HCEC 1CT (cell line): ENCODE data around the gene EGFR.
A peak's percentile ranks its signal among the peaks of the same experiment; 100 is the strongest.

Experiments
- DNase-seq: peaks from one replicate; pipeline ENCODE4 v3.0.0-alpha.2; 2017

The EGFR gene

GRCh38 chr7:55178292-55178862 lies 159.6 kb downstream of the EGFR start:
- no peak for DNase-seq

- DNase-seq = no peak
Measured at GRCh38 chr7:55178863-55179773, 160.3 kb downstream of the EGFR start.

DNA sequence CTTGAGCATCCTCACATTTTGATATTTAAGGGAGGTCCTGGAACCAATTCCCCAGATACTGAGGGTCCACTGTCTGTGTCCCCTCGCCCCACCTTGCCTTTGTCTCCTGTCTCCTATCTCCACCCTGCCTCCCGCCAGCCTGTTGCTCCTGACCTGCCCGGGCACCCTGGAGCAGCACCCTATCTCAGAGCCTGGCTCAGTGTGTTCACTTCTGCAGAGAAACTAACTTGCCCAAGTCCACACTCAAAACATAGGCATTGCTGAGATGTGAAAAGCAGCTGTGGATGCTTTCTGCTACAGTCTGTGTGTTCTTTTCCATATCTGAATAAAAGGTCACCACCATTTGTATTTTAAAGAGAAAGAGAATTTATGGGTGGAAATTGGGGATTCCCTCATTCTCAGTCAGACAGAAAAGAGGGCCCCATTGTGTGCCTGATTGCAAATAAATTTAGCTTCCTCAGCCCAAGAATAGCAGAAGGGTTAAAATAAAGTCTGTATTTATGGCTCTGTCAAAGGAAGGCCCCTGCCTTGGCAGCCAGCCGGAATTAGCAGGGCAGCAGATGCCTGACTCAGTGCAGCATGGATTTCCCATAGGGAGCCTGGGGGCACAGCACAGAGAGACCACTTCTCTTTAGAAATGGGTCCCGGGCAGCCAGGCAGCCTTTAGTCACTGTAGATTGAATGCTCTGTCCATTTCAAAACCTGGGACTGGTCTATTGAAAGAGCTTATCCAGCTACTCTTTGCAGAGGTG lies 161.3 kb downstream of the EGFR start:
- DNase-seq = no peak

DNA sequence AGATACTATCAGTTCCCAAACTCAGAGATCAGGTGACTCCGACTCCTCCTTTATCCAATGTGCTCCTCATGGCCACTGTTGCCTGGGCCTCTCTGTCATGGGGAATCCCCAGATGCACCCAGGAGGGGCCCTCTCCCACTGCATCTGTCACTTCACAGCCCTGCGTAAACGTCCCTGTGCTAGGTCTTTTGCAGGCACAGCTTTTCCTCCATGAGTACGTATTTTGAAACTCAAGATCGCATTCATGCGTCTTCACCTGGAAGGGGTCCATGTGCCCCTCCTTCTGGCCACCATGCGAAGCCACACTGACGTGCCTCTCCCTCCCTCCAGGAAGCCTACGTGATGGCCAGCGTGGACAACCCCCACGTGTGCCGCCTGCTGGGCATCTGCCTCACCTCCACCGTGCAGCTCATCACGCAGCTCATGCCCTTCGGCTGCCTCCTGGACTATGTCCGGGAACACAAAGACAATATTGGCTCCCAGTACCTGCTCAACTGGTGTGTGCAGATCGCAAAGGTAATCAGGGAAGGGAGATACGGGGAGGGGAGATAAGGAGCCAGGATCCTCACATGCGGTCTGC lies 162.2 kb downstream of the EGFR start:
- DNase-seq = no peak

GRCh38 chr7:55181762-55182161 lies 162.9 kb downstream of the EGFR start:
- DNase-seq = no peak

GRCh38 chr7:55183897-55184296 lies 165.1 kb downstream of the EGFR start:
- DNase-seq = no peak

DNA sequence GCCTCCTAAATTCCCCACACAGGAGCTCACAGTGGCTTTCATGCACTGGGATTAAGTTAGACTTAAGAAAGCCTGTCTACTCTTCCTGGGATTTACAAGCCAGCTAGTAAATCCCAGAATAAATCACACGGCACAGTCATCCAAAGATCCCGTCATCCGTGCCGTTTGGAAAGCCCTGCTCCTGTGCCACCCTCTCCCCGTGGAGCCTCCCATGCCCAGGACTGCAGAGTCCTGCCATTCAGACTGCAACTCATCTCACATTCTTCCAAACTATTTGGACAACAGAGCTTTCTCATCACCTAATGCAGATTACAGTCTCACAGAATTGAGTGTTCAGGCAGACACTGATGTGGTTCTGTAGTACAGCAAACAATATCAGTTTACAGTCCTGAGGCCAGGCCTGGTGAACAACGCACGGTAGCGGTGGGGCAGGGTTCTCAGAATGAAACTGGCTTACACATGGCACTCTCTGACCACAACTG lies 166.5 kb downstream of the EGFR start:
- no peak for DNase-seq

DNA sequence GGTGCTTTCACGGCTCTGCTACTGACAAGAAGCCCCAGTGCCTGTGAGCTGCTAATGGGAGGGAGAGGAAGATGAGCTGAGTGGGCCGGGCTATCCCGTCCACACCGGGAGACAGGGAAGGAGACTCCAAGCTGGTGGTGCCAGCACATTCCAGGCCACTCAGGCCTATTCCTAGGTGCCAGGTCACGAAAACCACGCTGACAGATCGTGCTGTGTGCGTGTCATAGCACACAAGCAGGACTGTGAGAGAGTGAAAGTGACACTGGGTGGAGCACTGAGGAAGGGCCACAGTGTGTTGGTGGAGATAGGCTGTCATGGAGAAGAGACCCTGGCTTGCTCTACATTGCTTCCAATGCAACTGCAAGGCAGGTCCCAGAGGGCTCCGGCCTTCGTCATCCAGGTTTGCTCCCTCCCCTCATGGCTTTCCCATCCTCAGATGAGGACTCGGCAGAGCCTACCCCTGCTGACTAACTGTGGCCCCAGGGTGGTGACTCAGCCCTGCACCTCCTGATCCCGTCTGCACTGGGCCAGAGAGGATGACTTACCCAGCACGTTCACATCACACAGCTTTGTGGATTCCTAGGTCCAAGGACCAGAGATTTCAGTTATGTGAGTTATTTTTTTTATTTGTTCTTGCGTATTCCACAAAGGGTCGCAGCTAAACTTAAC lies 167.3 kb downstream of the EGFR start:
- peak; percentile 91 for DNase-seq

GRCh38 chr7:55187701-55188491 lies 169.1 kb downstream of the EGFR start:
- no peak for DNase-seq

DNA sequence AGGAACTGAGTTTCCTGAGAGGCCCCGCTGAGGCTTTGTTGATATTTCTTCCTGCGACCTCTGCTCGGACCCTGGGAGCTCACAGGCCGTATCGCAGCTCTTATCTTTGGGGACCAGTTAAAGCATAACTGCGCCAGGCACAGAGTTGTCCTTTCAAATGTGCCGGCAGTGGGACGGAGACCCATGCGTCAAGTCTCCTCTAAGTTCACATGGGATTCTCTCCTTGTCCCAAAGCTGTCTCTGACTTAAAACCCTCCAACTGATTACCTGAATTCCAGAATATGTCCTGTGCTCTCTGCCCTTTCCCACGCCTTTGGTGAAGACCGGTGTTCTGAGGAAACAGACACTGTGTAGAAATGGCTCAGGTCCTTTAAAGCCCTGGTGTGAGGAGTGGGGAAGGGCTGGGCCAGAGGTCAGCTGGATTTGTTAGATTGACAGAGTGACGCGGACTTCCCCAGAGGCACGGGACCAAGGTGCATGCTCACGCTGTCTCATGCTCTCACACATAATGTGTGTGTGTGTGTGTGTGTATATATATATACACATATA lies 169.8 kb downstream of the EGFR start:
- no peak for DNase-seq

GRCh38 chr7:55189146-55189766 lies 170.4 kb downstream of the EGFR start:
- no peak for DNase-seq

- no peak for DNase-seq
Measured at GRCh38 chr7:55189878-55190436, 171.1 kb downstream of the EGFR start.

DNA sequence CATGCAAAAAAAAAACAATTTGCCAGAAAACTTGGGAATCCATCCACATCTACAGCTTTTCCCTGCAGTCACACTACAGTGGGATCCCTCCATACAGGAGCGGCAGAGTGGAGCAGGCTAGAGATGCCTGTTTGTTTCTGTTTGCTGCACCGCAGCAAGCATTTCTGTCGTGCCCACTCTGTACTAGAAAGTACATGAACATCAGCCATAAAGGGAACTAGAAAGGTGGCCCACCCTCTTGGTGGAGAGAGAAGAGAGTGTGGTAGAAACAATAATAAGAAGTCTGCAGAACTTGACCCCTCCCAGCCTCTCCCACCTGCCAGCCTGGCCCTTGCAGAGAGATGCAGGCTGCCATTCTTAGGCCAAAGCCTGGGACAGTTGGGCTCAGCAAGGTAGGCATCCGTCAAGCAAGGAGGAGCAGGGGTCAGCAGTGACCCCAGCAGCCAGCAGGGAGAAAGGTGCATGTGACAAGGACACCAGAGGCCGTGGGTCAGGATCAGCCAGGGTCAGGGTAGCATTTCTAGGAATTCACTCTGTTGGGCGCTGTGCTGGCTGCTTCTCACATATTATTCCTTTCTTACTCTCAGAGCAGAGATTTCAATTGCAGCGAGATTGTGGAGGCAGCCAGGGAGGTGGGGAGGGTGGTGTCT lies 171.8 kb downstream of the EGFR start:
- DNase-seq = no peak

GRCh38 chr7:55191161-55191925 lies 172.5 kb downstream of the EGFR start:
- no peak for DNase-seq

GRCh38 chr7:55191926-55192692 lies 173.3 kb downstream of the EGFR start:
- no peak for DNase-seq

DNA sequence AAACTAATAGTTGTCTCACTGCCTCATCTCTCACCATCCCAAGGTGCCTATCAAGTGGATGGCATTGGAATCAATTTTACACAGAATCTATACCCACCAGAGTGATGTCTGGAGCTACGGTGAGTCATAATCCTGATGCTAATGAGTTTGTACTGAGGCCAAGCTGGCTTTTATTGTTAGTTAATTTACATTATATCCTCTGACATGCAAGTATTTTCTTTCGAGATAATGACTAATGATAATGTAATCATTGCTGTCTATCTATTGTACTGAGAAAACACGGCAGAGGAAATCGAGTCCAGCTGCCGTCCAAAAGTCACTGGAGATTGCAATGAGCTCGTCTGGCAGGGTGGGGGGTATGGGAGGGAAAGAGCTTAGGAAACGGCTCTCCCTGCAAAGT lies 173.9 kb downstream of the EGFR start:
- DNase-seq = peak; percentile 92

DNA sequence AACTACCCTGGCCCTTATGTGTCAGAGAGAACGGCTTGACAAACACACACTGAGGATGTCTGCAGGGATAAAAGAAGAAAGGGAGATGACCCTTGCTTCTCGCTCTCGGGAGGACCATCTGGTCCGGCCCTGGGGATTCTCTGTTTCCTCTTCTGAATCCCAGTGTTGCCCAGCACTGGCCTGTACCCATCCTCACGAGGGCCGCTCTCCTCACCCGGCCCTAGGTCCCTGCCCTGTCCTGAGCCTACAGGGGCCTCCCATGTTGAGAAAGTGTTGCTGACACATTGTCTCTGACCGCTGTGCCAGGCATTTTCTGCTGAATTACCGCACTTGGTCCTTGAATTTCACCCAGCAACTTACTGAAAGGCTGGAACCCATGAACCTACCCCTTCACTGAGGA lies 174.4 kb downstream of the EGFR start:
- peak; percentile 22 for DNase-seq

DNA sequence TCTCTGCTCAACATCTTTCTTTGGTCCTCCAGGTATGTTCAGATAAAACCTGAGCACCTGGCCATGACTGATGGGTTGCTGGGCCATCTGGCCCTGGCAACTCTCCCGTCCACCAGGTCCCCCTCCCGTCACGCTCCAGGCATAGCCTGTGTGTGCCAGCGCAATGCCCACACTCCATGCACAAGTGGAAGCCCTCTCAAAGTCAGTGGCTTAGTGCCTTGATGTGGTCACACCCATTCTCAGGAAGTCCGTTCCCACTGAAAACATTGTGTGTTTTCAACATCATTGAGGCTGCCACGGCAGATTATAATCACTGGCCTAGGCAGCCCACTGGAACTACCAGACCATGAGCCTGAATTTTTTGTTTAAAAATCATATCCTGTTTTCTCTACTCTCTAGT lies 175.7 kb downstream of the EGFR start:
- DNase-seq = no peak
